Effector memory CD8-positive, alpha-beta T cell (primary cell): ENCODE data around the gene ANXA1.

Experiments
- ATAC-seq: fragments of 150-1000 bp; cut with Tn5 transposase; replicated peaks from 2 replicates; pipeline ENCODE4 v1.10.0; 2021; ENCODE audit warnings: mild to moderate bottlenecking, moderate library complexity
- DNase-seq, 3 experiments: peaks; one replicate each; pipeline ENCODE4 v3.0.0; 2021
- H3K27ac Mint-ChIP-seq, 2 donors: one replicate each; pipeline ENCODE4 v1.8.0; 2022; ENCODE audit warnings: mild to moderate bottlenecking in 2 of 2, mixed read lengths in 2 of 2, moderate library complexity in 2 of 2
- H3K27me3 Mint-ChIP-seq, 2 donors: one replicate each; pipeline ENCODE4 v1.8.0; 2022; ENCODE audit warnings: mixed read lengths in 2 of 2
- H3K36me3 Mint-ChIP-seq: one replicate; pipeline ENCODE4 v1.8.0; 2022; ENCODE audit warnings: mild to moderate bottlenecking, moderate library complexity, mixed read lengths; ENCODE audit not compliant: insufficient read depth
- H3K4me1 Mint-ChIP-seq, 2 donors: one replicate each; pipeline ENCODE4 v1.8.0; 2022; ENCODE audit warnings: low read depth in 2 of 2, mixed read lengths in 2 of 2
- H3K4me3 Mint-ChIP-seq, 2 donors: one replicate each; pipeline ENCODE4 v1.8.0; 2022; ENCODE audit warnings: mild to moderate bottlenecking in 2 of 2, mixed read lengths in 2 of 2, moderate library complexity in 2 of 2
- H3K9me3 Mint-ChIP-seq, 2 donors: one replicate each; pipeline ENCODE4 v1.8.0; 2022; ENCODE audit warnings: mixed read lengths in 2 of 2

Gene ANXA1

DNA sequence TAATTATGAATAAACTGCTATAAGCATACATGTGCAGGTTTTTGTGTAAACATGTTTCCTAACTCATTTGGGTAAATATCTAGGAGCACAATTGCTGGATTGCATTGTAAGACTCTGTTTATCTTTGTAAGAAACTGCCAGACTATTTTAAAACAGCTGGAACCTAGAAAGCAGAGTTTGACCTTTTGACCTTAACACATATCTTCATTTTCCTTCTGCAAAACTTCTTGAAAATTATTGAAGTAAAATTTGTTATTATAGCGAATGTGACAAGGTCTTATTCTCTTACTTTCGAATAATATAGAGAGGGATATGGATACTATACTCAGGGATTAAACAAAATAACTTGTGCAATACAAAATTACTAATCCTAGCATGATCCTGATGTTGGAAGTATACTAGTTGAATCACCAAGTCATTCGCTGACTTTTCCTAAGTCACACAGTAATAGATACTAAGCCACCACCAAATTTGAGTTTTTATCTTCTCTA lies 3.2 kb upstream of the ANXA1 start:
- H3K9me3 Mint-ChIP-seq: no peaks in the 10 kb centered on the region
- no peak for ATAC-seq
- no peaks in the 10 kb centered on the region for H3K27me3 Mint-ChIP-seq
- H3K4me3 Mint-ChIP-seq: peak overlapping the region in 1 of 2 donors; percentile 22
- DNase-seq: no peak
- H3K27ac Mint-ChIP-seq: no peak overlapping the region
- peaks cover 17% of the 10 kb centered on the region for H3K36me3 Mint-ChIP-seq
- H3K4me1 Mint-ChIP-seq: peaks cover 10 to 25% of the 10 kb centered on the region in 2 donors

GRCh38 chr9:73149371-73150067 lies 2.1 kb upstream of the ANXA1 start:
- Mint-ChIP-seq H3K9me3 (no peaks in the 10 kb centered on the region), H3K4me1 (peaks cover 13 to 34% of the 10 kb centered on the region in 2 donors), H3K4me3 (peak overlapping the region; percentile 22 to 76), H3K36me3 (peaks cover 28% of the 10 kb centered on the region), H3K27me3 (no peaks in the 10 kb centered on the region), H3K27ac (peak overlapping the region; percentile 23 to 84)
- DNase-seq: no peak
- ATAC-seq: peak; percentile 67

DNA sequence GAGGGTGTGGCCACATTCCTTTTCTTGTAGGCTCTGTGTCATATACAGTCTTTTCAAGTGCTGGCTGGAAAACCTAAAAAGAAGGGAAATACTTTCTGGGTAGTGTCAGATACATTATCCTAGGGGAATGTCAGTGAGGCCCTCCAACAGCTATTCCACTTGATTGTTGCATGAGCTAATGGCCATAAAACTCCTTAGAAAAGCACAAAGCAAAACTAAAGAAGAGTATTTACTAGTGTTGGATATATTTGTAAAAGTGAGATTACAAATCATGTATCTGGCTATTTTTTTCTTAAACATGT lies 829 bp downstream of the ANXA1 start:
- peak overlapping the region; percentile 92 to 99 for H3K4me3 Mint-ChIP-seq

DNA sequence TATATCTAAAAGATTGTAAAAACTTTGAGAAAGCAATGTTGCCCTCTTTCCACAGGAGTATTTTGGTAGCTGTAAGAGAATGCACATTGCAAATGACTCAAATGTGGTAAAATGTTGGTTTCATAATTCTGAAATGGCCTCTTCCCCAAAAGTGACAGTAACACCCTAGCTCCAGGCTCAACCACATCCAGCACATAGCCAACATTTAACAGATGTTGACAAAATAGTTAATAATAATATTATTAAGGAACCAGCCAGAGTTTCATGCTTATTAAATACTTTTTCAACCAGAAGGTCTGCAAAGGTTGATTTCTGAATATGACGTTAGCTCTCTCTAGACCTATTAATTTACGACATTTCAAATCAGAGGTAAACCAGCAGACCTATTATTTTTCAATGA lies 1.3 kb downstream of the ANXA1 start:
- Mint-ChIP-seq H3K27ac (peak overlapping the region; percentile 97 to 99), H3K36me3 (peaks cover 55% of the 10 kb centered on the region), H3K9me3 (no peaks in the 10 kb centered on the region), H3K27me3 (no peaks in the 10 kb centered on the region), H3K4me3 (peak overlapping the region; percentile 92 to 99), H3K4me1 (peaks cover 31 to 45% of the 10 kb centered on the region in 2 donors)
- DNase-seq: no peak
- peak; percentile 55 for ATAC-seq

More for the DNA sequence above, 829 bp downstream of the ANXA1 start:
- Mint-ChIP-seq H3K27me3 (no peaks in the 10 kb centered on the region), H3K9me3 (no peaks in the 10 kb centered on the region), H3K4me1 (peaks cover 27 to 42% of the 10 kb centered on the region in 2 donors), H3K27ac (peak overlapping the region; percentile 97 to 99), H3K36me3 (peaks cover 51% of the 10 kb centered on the region)
- DNase-seq (no peak), ATAC-seq (no peak)

GRCh38 chr9:73153793-73154227 lies 2.1 kb downstream of the ANXA1 start:
- DNase-seq (no peak), ATAC-seq (no peak)
- Mint-ChIP-seq H3K9me3 (no peaks in the 10 kb centered on the region), H3K27ac (peak overlapping the region; percentile 97 to 99), H3K27me3 (no peaks in the 10 kb centered on the region), H3K4me3 (peak overlapping the region; percentile 92 to 99), H3K4me1 (peaks cover 31 to 47% of the 10 kb centered on the region in 2 donors), H3K36me3 (peaks cover 64% of the 10 kb centered on the region)

DNA sequence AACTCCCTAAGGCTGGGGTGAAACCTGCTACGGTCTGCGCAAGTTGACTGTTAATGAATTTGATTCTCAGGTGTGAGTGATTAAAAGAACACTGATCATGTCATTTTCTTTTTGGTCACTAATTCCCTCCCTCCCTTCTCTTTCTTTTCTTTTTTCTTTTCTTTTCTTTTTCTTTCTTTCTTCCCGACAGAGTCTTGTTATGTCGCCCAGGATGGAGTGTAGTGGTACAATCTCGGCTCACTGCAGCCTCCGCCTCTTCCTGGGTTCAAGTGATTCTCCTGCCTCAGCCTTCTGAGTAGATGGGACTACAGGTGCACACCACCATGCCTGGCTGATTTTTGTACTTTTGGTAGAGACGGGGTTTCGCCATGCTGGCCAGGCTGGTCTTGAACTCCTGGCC lies 2.6 kb downstream of the ANXA1 start:
- H3K27ac Mint-ChIP-seq: peak overlapping the region; percentile 97 to 99
- no peak for ATAC-seq
- H3K36me3 Mint-ChIP-seq: peaks cover 68% of the 10 kb centered on the region
- H3K27me3 Mint-ChIP-seq: no peaks in the 10 kb centered on the region
- no peaks in the 10 kb centered on the region for H3K9me3 Mint-ChIP-seq
- peaks cover 29 to 43% of the 10 kb centered on the region in 2 donors for H3K4me1 Mint-ChIP-seq
- no peak for DNase-seq
- H3K4me3 Mint-ChIP-seq: peak overlapping the region; percentile 92 to 99

DNA sequence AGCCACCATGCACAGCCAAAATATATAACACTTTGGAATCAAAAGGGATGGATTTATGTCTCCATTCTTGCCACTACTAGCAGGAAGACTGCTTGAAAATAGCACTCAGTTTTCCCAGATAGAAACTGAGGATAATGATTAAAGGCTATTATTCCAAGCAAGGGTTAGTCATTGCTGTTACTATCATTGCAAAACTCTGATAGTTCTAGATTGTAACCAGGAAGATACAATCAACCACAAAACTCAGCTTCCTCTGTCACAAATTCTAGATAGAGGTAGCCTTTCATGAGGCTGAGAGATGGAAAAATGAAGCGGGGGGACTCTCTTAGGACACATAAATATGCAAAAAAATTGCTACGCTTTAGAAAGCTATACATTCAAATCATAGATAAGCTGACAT lies 3.1 kb downstream of the ANXA1 start:
- peak; percentile 64 for ATAC-seq
- H3K27me3 Mint-ChIP-seq: no peaks in the 10 kb centered on the region
- H3K4me3 Mint-ChIP-seq: peak overlapping the region; percentile 92 to 99
- peak overlapping the region; percentile 97 to 99 for H3K27ac Mint-ChIP-seq
- H3K4me1 Mint-ChIP-seq: peaks cover 28 to 39% of the 10 kb centered on the region in 2 donors
- H3K9me3 Mint-ChIP-seq: no peaks in the 10 kb centered on the region
- H3K36me3 Mint-ChIP-seq: peaks cover 73% of the 10 kb centered on the region
- DNase-seq: no peak

GRCh38 chr9:73155377-73155776 lies 3.7 kb downstream of the ANXA1 start:
- peaks cover 79% of the 10 kb centered on the region for H3K36me3 Mint-ChIP-seq
- DNase-seq (no peak), ATAC-seq (peak; percentile 35)
- no peaks in the 10 kb centered on the region for H3K9me3 Mint-ChIP-seq
- H3K27ac Mint-ChIP-seq: peak overlapping the region; percentile 97 to 99
- peak overlapping the region; percentile 92 to 99 for H3K4me3 Mint-ChIP-seq
- H3K27me3 Mint-ChIP-seq: no peaks in the 10 kb centered on the region
- peaks cover 28 to 43% of the 10 kb centered on the region in 2 donors for H3K4me1 Mint-ChIP-seq

DNA sequence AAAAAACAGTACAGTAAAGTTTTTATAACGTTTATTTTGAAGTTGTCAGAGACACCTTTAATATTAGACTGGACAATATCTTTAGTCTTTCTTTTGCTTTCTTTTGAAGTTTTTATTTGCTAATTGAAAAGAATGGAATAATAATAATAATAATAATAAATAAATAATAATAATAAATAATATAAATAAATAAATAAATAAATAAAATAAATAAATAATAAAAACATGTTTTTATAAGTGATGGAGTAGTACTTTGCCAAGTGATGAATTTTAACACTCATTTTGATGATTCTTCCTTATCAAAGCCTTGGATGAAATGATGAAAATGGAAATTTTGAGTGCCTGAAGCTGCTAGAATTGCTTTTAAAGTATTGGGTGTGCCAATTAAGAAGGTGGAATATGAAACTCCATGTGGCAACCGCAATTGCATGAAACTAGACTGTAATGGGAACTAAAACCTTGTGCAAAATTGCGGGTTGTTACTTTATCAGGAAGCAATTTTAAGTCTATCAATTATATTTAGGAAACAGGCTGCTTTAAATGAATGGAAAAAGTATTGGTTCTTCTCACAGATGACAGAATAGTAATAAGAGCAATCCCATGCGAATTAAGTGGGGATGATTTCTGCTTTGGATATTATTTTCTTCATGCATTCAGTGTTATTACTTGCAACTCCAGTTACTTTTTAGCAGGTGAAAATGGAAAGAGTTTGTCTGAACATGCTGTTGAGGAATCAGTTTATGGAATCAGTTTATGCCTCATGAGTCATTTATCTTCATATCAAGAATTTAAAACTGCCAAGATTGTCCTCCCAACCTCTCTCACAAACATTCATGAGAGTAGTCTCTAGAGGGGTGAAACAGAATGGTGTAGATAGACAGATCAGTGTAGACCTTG lies 4.6 kb downstream of the ANXA1 start:
- Mint-ChIP-seq H3K4me1 (peaks cover 28 to 43% of the 10 kb centered on the region in 2 donors), H3K27ac (peak overlapping the region; percentile 97 to 99), H3K27me3 (no peaks in the 10 kb centered on the region), H3K4me3 (peak overlapping the region; percentile 92 to 99), H3K9me3 (no peaks in the 10 kb centered on the region), H3K36me3 (peaks cover 88% of the 10 kb centered on the region)
- no peak for ATAC-seq
- DNase-seq: no peak

DNA sequence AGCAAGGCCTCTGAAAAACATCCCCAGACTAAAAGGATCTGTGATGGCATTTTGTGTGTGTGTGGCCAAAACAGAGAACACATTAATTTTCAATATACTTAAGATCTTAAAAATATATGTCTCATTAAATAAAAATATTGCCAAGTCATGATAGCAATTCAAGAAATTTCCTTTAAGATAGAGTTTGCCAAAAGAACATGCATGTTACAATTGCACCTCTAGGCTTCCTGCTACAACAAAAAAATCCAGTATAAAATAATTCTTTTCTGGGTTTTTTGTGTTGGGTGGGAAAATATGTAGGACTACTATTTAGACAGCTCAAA lies 5.2 kb downstream of the ANXA1 start:
- ATAC-seq (no peak), DNase-seq (no peak)
- Mint-ChIP-seq H3K9me3 (no peaks in the 10 kb centered on the region), H3K4me3 (peak overlapping the region; percentile 48 to 65), H3K27ac (peak overlapping the region; percentile 63 to 67), H3K36me3 (peaks cover 91% of the 10 kb centered on the region), H3K4me1 (peaks cover 28 to 39% of the 10 kb centered on the region in 2 donors), H3K27me3 (no peaks in the 10 kb centered on the region)

- ATAC-seq (no peak), DNase-seq (no peak)
- Mint-ChIP-seq H3K36me3 (peaks cover 93% of the 10 kb centered on the region), H3K4me1 (peaks cover 28 to 40% of the 10 kb centered on the region in 2 donors), H3K4me3 (peak overlapping the region; percentile 48 to 65), H3K27ac (peak overlapping the region; percentile 63 to 67), H3K27me3 (no peaks in the 10 kb centered on the region), H3K9me3 (no peaks in the 10 kb centered on the region)
Observed at GRCh38 chr9:73157811-73158210, 6.1 kb downstream of the ANXA1 start.

DNA sequence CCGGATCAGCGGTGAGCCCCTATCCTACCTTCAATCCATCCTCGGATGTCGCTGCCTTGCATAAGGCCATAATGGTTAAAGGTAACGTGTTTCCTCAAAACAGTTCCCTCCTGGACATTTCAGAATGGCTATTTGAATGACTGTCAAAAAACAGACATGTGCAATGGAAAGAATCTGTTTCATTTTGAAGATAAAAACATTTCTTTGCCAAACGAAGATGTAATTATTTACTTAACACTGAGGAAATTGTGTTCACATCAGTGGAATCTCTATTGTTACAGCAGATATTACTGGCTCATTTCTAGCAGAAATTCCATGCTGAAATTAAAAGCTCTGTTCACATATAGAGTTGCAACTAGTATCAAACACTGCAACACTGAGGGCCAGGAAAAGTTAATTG lies 7.1 kb downstream of the ANXA1 start:
- peaks cover 34 to 47% of the 10 kb centered on the region in 2 donors for H3K4me1 Mint-ChIP-seq
- H3K36me3 Mint-ChIP-seq: peaks cover 93% of the 10 kb centered on the region
- H3K27ac Mint-ChIP-seq: no peak overlapping the region
- H3K4me3 Mint-ChIP-seq: no peak overlapping the region
- ATAC-seq (no peak), DNase-seq (no peak)
- H3K27me3 Mint-ChIP-seq: no peaks in the 10 kb centered on the region
- no peaks in the 10 kb centered on the region for H3K9me3 Mint-ChIP-seq

DNA sequence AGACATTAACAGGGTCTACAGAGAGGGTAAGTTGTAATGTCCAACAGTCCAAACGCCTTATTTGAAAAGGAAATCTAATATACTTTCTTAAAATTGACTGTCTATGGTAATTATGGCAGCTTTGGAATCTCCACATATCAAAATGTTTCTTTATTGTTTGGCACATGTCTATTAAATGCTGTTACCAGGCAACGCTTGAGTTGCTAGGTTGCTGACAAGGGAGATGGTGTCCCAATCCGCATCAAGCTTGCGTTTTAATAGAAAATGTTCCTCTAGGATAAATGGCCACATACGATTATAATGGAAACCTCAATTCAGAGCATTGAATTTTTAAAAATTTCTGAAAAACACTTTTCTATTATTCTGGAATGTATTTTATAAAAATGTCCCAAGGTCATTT lies 9.2 kb downstream of the ANXA1 start:
- Mint-ChIP-seq H3K9me3 (no peaks in the 10 kb centered on the region), H3K27me3 (no peaks in the 10 kb centered on the region), H3K27ac (peak overlapping the region in 1 of 2 donors; percentile 31), H3K36me3 (peaks cover 94% of the 10 kb centered on the region), H3K4me3 (no peak overlapping the region), H3K4me1 (peaks cover 22 to 34% of the 10 kb centered on the region in 2 donors)
- ATAC-seq (no peak), DNase-seq (no peak)
